NCI-H1930 (cell line): ENCODE data around the gene GDPD5.

ENCODE experiments used
- DNase-seq, 2 experiments: peaks; one replicate each; lab custom pipeline; 2025; lab: John Stamatoyannopoulos, UW

GDPD5 gene

DNA sequence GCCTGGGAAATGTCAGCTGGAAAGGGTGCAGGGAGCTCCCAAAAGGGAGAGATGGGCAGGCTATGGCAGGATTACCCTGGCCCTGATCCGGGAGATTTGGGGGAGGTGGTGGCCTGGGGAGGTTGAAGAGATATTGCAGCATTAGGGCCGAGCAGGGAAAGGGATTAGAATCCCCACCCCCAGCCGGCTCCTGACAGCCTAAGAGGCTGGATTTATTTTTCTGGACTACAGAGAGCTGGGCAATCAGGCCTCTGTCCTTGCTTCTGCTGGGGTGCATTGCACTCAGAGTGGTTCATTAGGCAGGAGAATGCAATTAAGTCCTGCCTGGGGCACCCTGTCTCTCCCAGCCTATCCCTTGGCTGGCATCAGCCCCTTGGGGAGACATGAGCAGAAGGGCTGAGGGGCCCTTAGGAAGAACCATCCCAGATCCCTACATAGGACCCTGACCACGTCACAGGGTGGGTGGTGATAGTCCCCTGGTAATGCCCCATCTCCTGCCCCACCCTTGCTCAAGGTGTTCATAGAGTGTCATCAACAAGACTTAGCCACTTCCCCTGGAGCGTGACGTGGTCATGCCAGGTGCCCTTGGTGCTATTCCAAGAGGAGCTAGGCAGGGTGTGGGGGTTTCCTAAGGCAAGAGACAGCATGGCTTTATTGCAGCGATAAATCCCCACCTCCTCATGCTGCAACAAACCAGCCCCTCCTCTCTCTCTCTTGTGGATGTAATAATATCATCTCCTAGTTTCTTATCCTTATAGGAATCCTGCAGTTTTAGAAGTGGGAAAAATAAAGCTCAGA lies 54.4 kb downstream of the GDPD5 start:
- no peak for DNase-seq

DNA sequence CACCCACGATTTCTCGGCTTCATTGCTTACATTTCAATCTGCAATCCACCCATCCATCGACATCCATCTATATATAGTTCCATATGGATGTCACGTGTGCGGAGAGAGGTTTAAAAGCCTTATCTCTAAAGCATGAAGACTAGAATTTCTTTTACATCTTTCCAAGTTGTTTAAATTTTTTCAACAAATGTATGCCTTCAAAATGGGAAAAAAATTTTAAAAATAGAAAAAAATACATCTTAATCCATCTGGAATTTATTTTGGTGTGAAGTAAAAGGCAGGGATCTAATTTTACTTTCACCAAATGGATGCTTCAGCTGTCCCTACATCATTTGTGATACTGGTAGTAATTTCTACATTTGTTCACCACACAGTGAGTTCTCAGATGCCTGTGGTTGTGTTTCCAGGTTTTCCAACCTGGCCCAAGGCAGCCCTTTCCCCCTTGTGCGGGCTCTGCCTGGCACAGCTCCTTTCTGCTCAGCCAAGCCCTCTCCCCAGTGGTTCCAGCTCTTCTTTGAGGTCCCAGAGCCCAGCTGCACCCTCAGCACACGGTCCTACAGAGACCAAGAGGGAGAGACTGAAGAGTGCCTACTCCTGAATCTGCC lies 55.2 kb downstream of the GDPD5 start:
- DNase-seq = no peak

DNA sequence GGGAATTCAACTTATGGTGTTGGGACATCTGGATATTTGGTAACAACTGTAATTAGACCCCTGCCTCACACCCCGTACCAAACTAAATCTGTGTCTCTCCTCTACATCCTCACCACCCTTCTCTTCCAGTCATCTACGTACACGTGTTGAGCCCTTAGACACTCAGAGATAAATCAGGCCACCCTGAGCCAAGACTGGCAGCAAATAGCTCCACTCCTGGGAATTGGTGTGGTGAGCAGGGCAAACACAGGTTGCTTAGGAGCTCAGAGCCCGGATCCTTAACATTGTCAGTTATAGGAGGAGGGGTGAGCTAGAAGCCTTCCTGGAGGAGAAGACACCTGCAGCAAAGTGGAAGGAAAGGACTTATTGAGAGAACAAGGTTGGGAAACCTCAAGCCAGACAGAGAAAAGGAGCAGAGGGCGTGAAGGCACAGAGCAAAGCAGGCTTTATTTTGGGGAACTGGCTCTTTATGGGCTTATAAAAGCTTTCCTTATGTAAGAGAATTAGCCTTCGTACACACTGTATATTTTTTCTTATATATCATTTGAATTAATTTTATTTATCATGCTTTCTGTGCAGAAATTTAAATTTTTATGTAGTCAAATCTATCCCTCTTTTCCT lies 55.8 kb downstream of the GDPD5 start:
- no peak for DNase-seq

DNA sequence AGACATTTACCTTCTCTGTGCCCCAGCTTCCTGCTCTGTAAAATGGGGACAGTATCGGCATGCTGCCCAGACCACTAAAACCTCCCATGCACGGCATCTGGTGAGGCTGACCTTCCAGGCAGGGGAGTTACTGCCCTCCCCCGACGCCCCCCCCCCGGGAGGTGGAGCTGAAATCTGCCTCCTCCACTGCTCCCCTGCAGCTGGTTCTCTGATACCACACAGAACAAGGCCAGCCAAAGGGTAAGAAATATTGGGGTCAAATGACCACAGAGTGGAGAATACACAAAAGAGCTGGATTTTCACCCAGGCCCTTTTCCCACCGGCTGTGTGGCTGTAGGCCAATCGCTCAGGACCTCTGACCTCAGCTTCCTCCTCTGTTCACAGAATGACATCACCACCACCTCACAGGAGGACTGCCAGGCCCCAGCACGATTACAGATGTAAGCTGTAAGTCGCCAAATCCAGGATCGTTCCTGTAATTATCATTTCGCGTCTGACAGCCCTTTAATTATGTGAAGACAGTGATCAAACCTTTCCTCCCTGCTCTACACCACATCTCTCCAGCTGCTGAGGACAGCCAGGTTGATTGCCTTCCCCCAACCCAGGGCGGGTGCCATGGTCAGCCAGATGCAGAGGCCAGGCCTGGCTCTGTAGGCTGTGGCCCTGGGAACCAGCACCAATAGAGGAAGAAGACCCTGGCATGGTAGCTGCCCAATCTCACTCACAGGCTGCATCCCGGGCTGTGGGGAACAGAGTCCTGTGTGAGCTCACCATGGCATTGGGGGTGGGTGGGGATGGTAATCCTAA lies 57.0 kb downstream of the GDPD5 start:
- no peak for DNase-seq

DNA sequence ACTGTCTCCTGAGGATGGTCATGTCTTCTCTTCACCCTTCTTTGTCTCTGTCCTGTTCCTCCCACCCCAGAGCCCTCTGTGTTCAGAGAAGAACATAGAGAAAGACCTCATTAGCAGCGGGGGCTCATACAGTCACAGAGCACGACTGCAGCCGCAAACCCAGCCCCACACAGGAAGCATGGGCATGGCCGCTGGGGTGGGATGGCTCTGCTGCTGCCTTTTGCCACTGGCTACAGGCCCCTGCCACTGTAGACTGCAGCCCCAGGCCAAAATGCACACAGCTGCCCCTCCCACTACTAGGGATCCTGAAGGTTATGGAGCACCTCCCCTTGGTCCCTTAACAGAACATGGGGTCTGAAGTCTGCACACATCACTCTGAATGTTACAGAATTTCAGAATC lies 57.9 kb downstream of the GDPD5 start:
- no peak for DNase-seq

DNA sequence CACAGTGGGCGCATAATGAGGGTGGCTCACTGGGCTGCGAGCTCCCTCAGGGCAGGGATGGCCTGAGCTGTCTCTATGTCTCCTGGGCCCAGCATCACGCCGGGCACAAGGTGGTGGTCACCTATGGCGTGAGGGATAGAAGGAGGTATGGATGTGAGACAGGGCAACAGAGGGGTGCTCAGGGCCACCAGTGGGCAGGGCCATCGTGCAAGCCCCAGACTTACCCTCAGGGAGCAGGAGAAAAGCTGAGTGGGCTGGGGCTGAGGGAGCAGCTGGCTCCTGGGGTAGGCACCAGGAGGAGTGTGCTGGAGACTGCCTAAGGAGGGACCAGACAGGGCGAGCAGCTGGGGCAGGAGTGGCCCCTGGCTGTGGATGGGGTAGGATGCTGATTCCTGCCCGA lies 58.4 kb downstream of the GDPD5 start:
- DNase-seq = no peak

DNA sequence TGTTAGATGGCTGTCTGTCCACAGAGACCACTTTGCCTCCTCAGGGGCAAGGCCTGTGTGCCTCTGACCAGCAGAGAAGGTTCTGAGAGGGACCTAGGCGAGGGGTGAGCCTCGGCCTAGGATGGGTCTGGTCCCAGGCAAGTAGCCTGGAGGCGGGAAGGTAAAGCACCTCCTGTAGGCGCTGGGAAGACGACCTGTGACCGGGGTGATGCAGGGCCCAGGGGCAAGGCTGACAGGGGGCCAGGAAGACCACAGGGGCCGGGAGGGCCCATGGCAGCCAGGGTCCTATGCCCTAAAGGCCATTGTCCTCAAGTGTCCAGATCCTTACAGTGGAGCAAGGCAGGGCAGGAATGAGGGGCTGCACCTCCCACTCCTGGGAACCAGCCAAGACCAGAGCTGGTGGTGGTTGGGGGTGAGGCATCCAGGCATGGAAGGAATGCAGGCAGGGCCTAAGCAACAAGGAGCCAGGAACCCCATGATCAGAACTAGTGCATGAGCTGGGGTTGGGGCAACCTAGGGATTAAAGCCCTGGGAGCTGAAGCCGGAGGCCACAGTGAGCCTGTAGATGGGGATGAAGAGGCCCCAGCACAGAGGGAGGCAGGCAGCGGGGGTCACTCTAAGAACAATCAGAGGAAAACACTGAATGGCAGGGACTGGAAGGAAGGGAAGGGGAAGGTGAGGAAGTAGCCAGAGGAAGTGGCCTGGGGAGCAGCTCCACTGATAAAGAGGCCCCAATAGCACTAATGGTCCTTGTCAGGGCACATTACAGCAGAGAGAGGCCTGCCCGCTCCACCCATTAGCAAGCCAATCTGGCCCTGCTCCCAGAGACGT lies 59.8 kb downstream of the GDPD5 start:
- DNase-seq = no peak

DNA sequence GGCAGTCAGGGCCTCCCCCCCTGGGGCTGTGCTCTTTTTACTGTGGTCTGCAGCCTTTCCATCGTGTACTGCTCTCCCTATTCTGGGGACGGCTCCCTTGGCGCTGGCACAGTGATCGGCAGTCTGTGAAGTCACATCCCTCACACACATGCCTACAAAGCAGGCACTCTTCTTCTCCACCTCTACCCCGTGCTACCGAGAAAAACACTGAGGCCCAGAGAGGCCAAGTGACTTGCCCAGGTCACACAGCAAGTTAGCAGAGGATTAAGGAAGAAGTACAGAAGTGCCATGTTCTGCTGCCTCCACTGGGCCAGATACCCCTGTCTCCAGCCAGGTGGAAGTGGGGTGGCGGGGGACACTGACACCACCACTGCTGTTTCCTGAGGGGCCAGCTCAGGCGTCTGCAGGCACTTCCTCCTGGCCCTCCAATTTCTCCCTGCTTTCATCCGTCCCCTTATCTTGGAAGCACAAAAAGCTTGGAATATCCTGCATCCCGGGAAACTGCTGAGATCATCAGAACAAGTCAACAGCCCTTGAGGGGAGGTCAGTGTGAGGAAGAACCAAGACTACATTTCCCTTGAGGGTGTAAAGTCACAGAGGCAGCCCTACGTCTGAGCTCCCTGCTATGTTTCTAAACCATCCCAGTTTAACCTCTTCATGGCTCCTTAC lies 62.5 kb downstream of the GDPD5 start:
- no peak for DNase-seq

DNA sequence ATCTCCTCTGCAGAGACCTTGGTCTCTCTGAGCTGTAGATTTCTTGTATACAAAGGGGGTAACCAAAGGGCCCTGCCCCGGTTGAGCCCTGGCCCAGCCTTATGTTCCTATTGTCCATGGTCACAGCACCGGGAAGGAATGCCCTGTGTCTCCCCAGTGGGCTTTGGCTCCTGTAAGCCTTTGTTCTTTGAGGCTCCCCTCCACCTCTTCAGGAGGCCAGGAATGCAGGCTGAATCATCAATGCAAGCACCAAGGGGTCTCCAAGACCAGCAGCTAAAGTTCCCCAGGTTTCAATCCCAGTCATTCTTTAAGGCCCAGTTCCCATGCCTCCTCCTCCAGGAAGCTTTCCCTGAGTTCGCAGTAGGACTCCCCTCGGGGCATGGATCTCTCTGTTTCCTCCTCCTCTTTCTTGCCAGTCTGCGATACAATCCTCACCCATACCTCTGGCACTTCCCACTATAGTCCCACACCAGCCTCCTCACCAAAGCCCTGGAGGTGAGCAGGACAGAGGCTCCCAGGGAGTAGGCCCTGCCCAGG lies 63.6 kb downstream of the GDPD5 start:
- DNase-seq = no peak

DNA sequence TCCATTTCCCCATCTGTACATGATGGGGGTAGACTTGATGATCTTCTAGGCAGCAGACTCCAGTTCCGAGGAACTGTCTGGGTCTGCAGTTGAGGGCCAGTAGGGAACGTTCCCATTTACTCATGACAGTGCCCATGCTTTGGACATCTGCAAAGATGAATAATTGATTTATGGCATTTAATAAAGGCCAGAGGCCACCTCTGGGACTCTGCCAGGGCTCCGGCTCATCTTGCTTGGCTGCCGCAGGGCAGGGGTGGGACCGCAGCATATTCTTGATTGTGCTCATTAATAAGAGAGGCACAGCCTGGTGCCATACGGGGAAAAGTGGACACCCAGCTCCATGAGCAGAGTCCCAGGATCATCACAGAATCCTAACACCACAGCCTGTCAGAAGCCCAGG lies 64.6 kb downstream of the GDPD5 start:
- DNase-seq = no peak

DNA sequence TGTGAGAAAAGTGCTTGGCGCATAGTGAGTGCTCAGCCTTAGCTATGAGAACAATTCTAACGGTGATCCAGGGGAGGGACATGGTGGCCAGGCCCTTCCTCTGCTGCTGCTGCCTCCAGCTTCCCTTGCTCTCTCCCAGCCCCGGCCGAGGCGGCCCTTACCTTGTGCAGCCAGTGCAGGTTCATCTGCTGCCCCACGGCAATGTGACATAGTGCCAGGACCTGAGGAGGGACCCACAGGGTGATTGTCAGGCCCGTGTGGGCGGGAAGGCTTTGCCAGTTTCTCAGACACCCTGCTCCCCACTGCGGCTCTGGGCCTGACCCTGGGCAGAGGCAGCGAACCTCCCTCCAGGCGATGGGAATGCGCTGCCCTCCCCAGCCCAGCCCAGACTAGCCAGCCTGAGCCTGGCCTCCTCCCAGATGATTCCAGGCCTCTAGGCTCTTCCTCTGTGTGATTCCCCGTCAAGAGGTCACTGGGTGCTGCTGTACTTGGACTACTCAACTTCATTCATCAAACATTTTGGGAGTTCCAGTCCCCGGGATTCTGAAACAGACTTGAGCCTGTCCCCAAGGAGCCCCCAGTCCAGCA lies 69.1 kb downstream of the GDPD5 start:
- no peak for DNase-seq

DNA sequence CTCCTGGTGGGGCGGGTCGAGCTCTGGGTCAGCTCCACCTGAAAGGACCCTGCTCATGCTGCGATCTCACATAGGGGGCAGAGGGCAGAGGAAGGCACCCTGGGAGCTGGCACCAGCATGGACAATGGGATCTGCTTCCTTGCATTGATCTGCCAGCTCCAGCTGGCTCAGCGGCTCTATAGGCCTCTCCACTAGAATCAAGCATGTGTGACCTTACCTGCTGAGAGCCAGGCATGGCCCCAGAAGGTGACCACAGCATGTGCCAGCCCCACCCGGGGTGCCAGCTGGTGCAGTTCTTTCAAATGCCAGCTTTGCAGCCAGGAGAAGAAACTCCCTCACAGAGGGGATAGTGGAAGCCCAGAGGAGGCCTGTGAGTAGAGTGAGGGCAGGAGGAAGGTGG lies 70.8 kb downstream of the GDPD5 start:
- DNase-seq = no peak

DNA sequence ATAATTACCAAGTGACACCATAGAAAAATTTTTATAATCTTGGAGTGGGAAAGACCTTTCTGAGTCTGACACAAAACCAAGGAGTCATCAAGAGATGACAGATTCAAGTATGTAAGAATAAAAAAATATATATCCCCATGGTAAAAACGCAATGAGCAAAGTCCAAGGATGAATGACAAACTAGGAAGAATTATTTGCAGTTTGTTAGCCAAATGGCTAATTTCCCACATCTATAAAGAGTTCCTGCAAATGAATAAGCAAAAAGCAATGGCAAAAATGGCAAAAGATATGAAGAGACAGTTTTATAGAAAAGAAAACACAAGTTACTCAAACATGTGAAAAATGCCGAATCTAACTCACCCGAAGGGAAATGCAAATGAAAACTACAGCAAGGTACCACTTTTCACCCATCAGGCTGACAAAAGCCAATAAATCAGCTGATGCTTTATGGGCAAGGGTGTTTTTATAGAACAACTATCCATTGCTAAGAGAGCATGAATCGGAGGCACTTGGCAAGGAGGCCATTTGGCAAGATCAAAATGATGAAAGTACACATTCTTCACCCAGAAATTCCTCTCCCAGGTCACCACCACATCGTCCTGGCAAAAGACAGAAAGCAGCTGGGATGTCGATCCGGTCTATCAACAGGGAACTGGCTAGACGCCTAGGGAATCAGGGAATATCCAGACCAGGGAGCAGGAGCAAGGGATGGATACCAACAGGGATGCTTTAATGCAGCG lies 71.7 kb downstream of the GDPD5 start:
- no peak for DNase-seq

DNA sequence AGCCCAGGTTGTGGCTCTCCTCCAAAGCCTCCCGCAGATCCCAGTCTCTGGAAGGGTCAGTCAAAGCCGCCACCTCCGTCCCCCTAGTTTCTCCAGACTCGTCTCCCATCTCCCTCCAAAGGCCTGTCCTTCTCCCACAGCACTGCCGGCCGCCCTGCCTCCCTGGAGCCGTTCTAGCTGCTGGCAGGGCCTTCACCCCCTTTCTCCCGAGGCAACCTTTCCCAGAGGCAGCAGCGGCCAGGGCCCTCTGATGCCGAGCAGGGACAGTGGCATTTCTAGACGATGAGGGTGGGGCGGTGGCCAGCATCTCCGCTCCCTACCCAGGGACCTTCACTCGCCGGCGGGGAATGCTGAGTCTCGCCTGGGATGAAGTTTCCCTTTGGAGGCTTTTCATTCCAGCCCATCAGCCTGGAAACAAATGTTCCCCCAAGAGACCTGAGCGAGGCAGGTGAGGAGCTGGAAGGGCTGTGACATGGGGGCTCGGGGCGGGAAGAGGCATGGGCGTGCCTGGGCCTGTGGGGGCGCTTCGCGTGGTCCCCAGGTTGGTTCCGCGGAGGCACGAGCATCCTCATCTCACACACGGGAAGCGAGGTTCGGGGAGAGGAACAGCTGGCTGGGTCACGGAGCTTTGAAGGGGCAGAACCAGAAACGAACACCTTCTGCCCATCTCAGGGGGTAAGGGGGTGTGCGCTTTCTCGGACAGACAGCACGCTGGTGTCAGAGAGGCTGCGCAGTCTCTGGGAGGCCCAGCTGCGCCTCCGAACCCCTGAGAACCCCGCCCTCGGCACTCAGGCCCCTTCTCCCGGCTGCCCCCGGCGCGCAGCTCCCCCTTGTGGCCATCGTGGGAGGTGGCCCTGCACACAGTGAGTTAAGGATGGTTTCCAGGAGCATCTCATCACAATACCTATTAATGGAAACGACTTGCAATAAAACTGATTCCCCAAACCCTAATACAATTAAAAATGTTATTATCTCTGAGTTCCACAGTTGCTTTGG lies 74.6 kb downstream of the GDPD5 start:
- peak in 1 of 2 experiments; percentile 18 for DNase-seq

DNA sequence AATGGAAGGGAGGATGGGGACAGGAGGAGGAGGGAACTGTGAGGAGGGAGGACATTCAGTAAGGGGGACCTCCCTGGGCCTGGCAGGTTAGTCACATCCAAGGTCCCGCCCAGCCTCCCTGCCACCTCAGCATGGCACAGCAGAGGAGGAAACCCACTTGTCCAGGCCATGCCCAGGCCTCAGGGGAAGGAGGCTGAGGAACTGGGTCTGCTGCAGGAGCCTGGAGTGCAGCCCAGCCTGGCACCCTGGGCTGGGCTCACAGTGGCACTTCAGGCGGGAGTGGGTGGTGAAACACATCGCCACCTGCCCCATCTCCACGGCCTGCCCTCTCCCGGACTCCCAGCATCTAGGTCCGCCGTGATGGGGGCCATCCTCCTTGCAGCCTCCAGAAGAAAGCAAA lies 75.5 kb downstream of the GDPD5 start:
- DNase-seq = no peak

DNA sequence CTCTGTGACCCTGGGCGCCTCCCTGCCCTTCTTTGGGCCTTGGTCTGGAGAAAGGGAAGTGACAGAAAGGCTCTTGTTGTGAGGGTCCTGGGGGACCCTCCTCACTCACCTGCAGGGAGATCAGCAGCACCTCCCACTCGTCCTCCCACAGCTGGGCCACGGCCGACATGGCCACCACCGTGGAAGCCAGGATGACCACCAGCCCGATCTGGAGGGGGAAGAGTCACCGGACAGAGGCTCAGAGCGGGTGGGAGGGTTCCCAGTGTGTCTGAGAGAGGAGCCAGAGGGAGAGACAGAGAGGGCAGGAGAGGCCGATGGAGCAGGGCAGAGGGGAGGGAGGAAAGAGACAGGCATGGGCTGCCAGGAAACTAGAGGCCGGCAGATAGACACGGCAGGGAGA lies 76.0 kb downstream of the GDPD5 start:
- no peak for DNase-seq

DNA sequence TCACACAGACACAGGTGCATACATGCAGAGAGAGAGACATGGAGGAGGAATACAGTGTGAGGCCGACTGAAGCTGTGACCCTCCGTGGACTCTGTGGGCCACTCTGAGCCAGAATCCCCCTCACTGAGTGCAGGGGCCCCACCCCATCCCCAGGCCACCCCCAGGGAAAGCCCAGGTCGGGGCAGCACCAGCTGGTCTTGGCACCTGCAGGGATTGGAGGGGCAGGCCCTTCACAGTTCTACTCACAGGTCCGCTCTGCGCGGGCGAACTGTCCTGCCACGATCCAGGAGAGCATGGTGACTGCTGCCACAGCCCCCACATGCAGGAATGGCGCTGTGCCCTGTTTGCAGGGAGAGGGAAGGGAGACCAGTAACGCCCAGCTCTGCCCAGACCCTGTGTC lies 76.5 kb downstream of the GDPD5 start:
- DNase-seq = no peak

DNA sequence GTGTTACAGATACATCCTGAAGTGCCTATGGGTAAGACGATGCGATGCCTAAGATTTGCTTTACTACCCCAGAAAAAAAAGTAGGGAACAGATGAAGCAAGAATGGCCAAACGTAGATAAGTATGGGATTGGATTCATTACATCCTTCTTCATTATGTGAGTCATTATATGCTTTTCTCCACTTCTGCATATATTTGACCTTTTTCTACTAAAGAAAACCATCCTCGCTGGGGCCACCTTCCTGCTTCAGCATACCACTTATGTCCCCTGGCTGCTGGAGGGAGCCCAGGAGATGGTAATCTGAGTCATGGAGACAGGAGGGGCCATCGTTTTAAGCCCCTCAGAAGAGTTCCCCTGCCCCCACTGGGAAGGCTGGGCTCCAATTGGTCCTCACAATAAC lies 78.3 kb downstream of the GDPD5 start:
- no peak for DNase-seq
